Endothelial cell of umbilical vein (primary cell): ENCODE data around the gene TMPRSS4.

Experiments used
- POLR2AphosphoS5 ChIP-seq: IDR thresholded peaks from 2 replicates; pipeline ENCODE4 v1.6.1; 2012; ENCODE audit warnings: low read depth, mild to moderate bottlenecking, control low read depth, low read length, moderate library complexity; ENCODE audit not compliant: insufficient read depth
- TF ChIP-seq, protein P1 (sequence below), 2 donors: IDR thresholded peaks; 1 replicate in 1 of 2; 2 replicates in 1 of 2; pipeline ENCODE4 v1.5.1; 2011; ENCODE audit warnings: low read length in 2 of 2, mild to moderate bottlenecking in 2 of 2, moderate library complexity in 2 of 2, control low read depth in 1 of 2, inconsistent platforms in 1 of 2, low read depth in 1 of 2; ENCODE audit not compliant: insufficient read depth in 1 of 2; ENCODE audit errors: extremely low read depth in 1 of 2

DNA sequence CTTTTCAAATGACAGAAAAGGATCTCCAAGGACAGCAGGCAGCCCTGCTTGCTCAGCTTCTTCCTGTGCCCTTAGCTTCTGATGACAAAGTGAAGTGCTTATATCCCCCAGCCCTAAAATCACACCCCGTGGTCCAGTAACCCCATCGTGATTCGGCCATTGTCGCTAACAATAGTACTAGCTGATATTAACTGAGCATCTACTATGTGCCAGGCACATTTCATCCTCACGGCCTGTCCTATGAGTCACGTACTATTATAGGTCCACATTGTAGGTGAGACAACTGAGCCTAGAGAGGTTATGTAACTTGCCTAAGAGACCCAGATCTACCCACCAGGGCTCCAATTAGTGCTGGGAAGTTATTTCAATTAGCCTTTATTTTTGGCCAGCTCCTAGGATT is 69.7 kb downstream of the TMPRSS4 start:
- TF ChIP-seq, protein P1, sequence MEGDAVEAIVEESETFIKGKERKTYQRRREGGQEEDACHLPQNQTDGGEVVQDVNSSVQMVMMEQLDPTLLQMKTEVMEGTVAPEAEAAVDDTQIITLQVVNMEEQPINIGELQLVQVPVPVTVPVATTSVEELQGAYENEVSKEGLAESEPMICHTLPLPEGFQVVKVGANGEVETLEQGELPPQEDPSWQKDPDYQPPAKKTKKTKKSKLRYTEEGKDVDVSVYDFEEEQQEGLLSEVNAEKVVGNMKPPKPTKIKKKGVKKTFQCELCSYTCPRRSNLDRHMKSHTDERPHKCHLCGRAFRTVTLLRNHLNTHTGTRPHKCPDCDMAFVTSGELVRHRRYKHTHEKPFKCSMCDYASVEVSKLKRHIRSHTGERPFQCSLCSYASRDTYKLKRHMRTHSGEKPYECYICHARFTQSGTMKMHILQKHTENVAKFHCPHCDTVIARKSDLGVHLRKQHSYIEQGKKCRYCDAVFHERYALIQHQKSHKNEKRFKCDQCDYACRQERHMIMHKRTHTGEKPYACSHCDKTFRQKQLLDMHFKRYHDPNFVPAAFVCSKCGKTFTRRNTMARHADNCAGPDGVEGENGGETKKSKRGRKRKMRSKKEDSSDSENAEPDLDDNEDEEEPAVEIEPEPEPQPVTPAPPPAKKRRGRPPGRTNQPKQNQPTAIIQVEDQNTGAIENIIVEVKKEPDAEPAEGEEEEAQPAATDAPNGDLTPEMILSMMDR (IDR thresholded peaks at IDR 0.05; ENCODE audit: extremely low read depth in 1 of 2, insufficient read depth in 1 of 2, low read depth in 1 of 2, low read length in 2 of 2): no peak
- TF ChIP-seq POLR2AphosphoS5: no peak
